Calu3 (cell line): ENCODE measurements around the gene GPR146. TPM values are rescaled to one million over a fixed set of nuclear protein-coding genes. Genes with fewer than 3 reads are reported as not detected.

Experiments used
- BruUV-seq: library from RNA; stranded (reverse); fragments of 400-500 nt; replicated peaks from 2 replicates; lab custom pipeline; 2021; lab: Mats Ljungman, UMichigan
- CTCF ChIA-PET: fragments of 300-600 bp; sonication (Branson Sonifier 250); formaldehyde crosslinking; loops from one replicate; lab custom pipeline; 2022; ENCODE audit warnings: antibody characterized with exemption; lab: Charles Lee
- DNase-seq: peaks from one replicate; pipeline ENCODE4 v3.0.0; 2022
- H3K27ac Mint-ChIP-seq: one replicate; pipeline ENCODE4 v1.8.0; 2022; ENCODE audit warnings: mixed read lengths; ENCODE audit not compliant: unreplicated experiment
- H3K27me3 Mint-ChIP-seq: one replicate; pipeline ENCODE4 v1.8.0; 2022; ENCODE audit warnings: mixed read lengths; ENCODE audit not compliant: unreplicated experiment
- H3K36me3 Mint-ChIP-seq: one replicate; pipeline ENCODE4 v1.8.0; 2022; ENCODE audit warnings: mild to moderate bottlenecking, moderate library complexity, mixed read lengths; ENCODE audit not compliant: insufficient read depth, unreplicated experiment
- H3K4me1 Mint-ChIP-seq: one replicate; pipeline ENCODE4 v1.8.0; 2022; ENCODE audit warnings: mild to moderate bottlenecking, low read depth, mixed read lengths; ENCODE audit not compliant: unreplicated experiment
- H3K4me3 Mint-ChIP-seq: one replicate; pipeline ENCODE4 v1.8.0; 2022; ENCODE audit warnings: mild to moderate bottlenecking, low read depth, moderate library complexity, mixed read lengths; ENCODE audit not compliant: unreplicated experiment
- H3K9me3 Mint-ChIP-seq: one replicate; pipeline ENCODE4 v1.8.0; 2022; ENCODE audit warnings: low read depth, mixed read lengths; ENCODE audit not compliant: unreplicated experiment
- intact Hi-C: fragments of 100-400 bp; cut with micrococcal nuclease; formaldehyde crosslinking; loops from one replicate; pipeline ENCODE4 v1.10.0; 2022; ENCODE audit not compliant: unreplicated experiment
- total RNA-seq: library from RNA; stranded (reverse); gene quantifications from 2 replicates; pipeline ENCODE4 v1.2.3, GENCODE V29; 2022
- TF ChIP-seq, protein P1 (sequence below): fragments of 200-600 bp; IDR thresholded peaks from one replicate; pipeline ENCODE4 v1.8.0; 2022; ENCODE audit warnings: antibody characterized with exemption; ENCODE audit not compliant: unreplicated experiment

GPR146 gene
- total RNA-seq, 1 experiment from 2014 or later: 0.66 TPM

DNA sequence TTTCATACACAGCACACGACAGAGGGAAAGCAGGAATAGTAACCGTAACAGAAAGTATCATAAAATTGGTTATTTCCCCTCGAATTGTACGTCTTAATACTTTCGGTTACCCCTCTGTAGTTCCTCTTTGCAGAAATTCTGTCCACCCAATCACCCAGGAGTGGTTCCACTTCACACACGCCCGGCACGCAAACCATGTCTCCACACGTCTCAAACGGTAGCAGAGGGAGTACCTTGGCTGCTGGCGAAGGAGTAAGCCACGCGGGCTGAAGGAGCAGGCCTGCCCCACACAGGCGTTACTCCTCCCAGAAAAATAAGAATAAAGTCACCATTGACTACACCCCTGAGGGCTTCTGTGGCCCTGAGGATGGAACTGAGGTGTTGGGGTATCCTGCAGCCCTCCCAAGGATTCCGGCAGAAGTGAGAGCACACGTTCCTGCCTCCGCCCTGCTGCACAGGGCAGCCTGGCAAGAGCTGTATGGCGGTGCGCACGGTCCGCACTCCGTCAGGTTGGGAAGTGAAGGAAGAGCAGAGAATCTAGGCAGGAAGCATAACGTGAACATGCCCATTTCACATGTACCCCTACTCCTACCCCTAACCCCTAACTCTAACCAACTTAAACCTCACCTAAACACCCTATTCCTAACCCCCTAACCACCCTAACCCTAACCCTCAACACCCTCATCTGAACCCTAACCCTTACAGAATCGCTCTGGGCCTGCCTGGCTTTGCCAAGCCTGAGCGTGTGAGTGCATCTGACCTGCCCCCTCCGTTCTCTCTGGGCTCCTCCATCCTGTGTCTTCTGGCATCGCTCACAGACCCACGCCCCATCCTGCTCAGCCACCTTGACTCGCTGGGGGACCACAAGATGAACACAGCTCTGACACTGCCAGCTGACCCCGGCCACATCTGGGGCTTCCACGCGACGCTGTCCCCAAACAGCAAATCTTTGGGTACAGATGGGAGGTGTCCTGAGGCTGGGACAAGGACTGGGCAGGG is 18.2 kb downstream of the GPR146 start:
- peaks cover 11% of the 10 kb centered on the region for H3K36me3 Mint-ChIP-seq
- no peaks in the 10 kb centered on the region for H3K9me3 Mint-ChIP-seq
- TF ChIP-seq, protein P1, sequence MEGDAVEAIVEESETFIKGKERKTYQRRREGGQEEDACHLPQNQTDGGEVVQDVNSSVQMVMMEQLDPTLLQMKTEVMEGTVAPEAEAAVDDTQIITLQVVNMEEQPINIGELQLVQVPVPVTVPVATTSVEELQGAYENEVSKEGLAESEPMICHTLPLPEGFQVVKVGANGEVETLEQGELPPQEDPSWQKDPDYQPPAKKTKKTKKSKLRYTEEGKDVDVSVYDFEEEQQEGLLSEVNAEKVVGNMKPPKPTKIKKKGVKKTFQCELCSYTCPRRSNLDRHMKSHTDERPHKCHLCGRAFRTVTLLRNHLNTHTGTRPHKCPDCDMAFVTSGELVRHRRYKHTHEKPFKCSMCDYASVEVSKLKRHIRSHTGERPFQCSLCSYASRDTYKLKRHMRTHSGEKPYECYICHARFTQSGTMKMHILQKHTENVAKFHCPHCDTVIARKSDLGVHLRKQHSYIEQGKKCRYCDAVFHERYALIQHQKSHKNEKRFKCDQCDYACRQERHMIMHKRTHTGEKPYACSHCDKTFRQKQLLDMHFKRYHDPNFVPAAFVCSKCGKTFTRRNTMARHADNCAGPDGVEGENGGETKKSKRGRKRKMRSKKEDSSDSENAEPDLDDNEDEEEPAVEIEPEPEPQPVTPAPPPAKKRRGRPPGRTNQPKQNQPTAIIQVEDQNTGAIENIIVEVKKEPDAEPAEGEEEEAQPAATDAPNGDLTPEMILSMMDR: no peak
- H3K27me3 Mint-ChIP-seq: no peaks in the 10 kb centered on the region
- H3K4me1 Mint-ChIP-seq: no peaks in the 10 kb centered on the region
- H3K27ac Mint-ChIP-seq: no peak overlapping the region
- no peak for DNase-seq
- H3K4me3 Mint-ChIP-seq: no peak overlapping the region
- intact Hi-C loops: no loop called here
- BruUV-seq: no TSS peak
- CTCF ChIA-PET: interaction anchor here (0.6 kb wide), 1 partner anchor 447 kb away, joined by 3 read pairs; no protein-coding TSS in a partner anchor

DNA sequence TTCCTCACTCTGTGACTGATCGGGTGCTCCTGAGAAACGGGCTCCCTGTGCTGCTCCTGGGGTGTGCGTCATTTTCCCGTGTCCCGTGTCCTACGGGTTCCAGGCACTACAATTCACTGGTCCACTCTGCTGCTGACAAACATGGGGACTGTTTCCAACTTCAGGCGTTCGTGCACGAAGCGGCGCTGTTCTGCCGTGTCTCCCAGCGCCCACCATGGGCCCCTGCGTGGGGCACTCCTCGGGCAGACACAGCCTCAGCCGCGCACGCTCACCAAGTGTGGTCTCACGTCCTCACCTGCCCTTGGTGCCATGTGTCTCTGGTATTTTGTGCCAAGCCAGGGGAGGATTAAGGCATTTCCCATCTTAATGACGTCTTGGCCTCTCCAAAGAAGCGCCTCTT is 19.0 kb downstream of the GPR146 start:
- H3K27ac Mint-ChIP-seq: no peak overlapping the region
- peaks cover 3% of the 10 kb centered on the region for H3K4me1 Mint-ChIP-seq
- CTCF ChIA-PET: no interaction called here
- no peak overlapping the region for H3K4me3 Mint-ChIP-seq
- TF ChIP-seq, protein P1: no peak
- BruUV-seq: no TSS peak
- peaks cover 4% of the 10 kb centered on the region for H3K36me3 Mint-ChIP-seq
- intact Hi-C loops: no loop called here
- no peaks in the 10 kb centered on the region for H3K9me3 Mint-ChIP-seq
- H3K27me3 Mint-ChIP-seq: no peaks in the 10 kb centered on the region
- DNase-seq: no peak

DNA sequence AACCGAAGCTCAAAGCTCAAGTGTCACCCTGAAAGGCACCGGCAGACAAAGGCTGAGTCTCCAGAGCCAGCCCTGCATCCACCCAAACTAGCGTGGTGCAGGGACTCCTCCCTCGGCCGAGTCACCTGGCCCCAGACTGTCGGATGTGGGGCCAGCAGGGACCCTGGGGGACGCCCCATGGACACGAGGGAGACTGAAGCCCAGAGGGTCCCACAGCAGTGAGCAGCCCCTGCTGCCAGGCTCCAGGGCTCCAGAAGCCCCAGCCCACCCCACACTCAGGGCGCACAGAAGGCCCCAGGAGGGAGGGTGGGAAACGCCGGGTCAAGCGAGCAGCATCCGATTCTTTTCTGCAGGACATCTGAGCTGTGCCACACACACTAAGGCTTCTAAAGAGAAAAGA is 20.2 kb downstream of the GPR146 start:
- intact Hi-C loops: no loop called here
- no peak overlapping the region for H3K4me3 Mint-ChIP-seq
- no peaks in the 10 kb centered on the region for H3K9me3 Mint-ChIP-seq
- H3K36me3 Mint-ChIP-seq: no peaks in the 10 kb centered on the region
- CTCF ChIA-PET: interaction anchor here (0.9 to 5.0 kb wide), 4 partner anchors 11 to 118 kb away, joined by 4 to 153 read pairs (median 10); no protein-coding TSS in a partner anchor
- no TSS peak for BruUV-seq
- no peak overlapping the region for H3K27ac Mint-ChIP-seq
- H3K4me1 Mint-ChIP-seq: peaks cover 10% of the 10 kb centered on the region
- no peak for DNase-seq
- H3K27me3 Mint-ChIP-seq: no peaks in the 10 kb centered on the region
- TF ChIP-seq, protein P1: no peak

DNA sequence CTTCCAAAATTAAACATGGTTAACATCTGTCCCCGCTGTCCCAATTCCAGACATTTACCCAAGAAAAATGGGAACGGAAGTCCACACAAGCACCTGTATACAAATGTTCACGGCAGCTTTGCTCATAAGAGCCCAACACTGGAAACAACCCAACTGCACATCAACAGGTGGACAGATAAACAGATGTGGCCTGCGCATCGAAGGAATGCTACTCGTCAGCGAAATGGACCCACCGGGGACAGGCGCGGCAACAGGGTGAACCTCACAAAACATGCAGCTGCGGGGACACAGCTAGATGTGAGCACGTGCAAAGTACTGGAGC is 20.9 kb downstream of the GPR146 start:
- no peak overlapping the region for H3K4me3 Mint-ChIP-seq

More for the DNA sequence above, 20.9 kb downstream of the GPR146 start:
- no peak for DNase-seq
- Mint-ChIP-seq H3K27me3 (no peaks in the 10 kb centered on the region), H3K36me3 (peaks cover under 1% of the 10 kb centered on the region), H3K9me3 (no peaks in the 10 kb centered on the region), H3K27ac (no peak overlapping the region), H3K4me1 (peaks cover 10% of the 10 kb centered on the region)
- intact Hi-C loops: loop anchor here (1.0 kb wide), 1 partner anchor 72 kb away; no protein-coding TSS in a partner anchor
- no TSS peak for BruUV-seq
- TF ChIP-seq, protein P1: no peak
- CTCF ChIA-PET: interaction anchor here (0.6 to 5.0 kb wide), 19 partner anchors 8 to 279 kb away, joined by 3 to 153 read pairs (median 4); partner anchors contain the start of genes COX19, CYP2W1 and GPR146
